ENCODE data around the gene FES. TPM values are rescaled to one million over a fixed set of nuclear protein-coding genes. Genes with fewer than 3 reads are reported as not detected.

Gene FES
- total and polyA plus RNA-seq, 2 of the 13 experiments (the other 11 are each of a cell fraction or from before 2014, with no cell fraction given), result 4.0 to 9.5 TPM

DNA sequence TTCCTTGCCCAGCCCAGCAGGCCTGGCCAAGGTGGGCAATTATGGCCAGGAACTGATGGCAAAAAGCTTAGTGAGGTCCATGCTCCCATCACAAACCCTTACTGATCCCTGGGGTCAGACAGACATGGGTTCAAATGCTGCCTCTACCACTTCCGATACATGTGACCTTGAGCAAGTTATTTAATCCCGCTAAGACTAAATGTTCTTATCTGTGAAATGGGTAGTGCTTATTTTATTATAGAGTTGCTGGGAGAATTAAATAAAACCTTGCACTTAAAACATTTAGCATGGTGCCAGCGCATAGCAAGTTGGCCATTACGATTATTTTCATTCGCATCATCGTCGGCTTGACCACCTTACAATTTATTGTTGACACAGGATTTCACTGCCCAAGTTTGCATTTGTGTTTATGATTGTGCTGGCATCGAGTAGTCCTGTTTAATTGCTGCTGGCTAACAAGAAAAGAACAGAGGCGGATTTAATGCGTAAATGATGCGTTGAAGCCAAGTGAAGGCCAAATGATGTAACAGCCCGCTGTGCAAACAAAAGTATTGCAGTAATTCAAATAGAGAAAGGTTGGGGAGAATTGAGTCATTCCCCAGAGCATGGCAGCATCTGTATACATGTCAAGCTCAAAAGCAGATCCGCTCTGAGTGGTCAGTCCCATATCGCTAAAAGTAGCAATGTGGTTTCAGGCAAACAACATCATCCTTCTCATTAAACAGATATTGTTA, 23.2 kb upstream of the FES start (continued):
- TF ChIP-seq ZMYM3 (CRISPR knock-in tag; IDR thresholded peaks at IDR 0.05) (peak; percentile 39; the same call in 1 of the 2 replicates), TEAD3 (CRISPR knock-in tag; optimal IDR thresholded peaks at IDR 0.05; ENCODE audit: borderline replicate concordance) (peak; percentile 53), SMAD9 (CRISPR knock-in tag; IDR thresholded peaks at IDR 0.05) (no peak), ISL2 (CRISPR knock-in tag; IDR thresholded peaks at IDR 0.05) (peak; percentile 79), MXD4 (CRISPR knock-in tag; IDR thresholded peaks at IDR 0.05) (no peak), RCOR2 (CRISPR knock-in tag; IDR thresholded peaks at IDR 0.05) (peak; percentile 78), HCFC1 (IDR thresholded peaks at IDR 0.05; ENCODE audit: low read depth, low read length) (no peak), TARDBP (CRISPR knock-in tag; IDR thresholded peaks at IDR 0.05) (peak; percentile 83), JUNB (CRISPR knock-in tag; IDR thresholded peaks at IDR 0.05; ENCODE audit: borderline replicate concordance) (peak; percentile 87; the same call in 1 of the 2 replicates), ATF7 (IDR thresholded peaks at IDR 0.05) (peak; percentile 52; the same call in 1 of the 2 replicates), ATF7 (CRISPR knock-in tag; IDR thresholded peaks at IDR 0.05) (no peak), MXI1 (IDR thresholded peaks at IDR 0.05; ENCODE audit: borderline replicate concordance, low read depth, low read length) (no peak), ZNF441 (CRISPR knock-in tag; IDR thresholded peaks at IDR 0.05; ENCODE audit: borderline replicate concordance) (peak; percentile 71; the same call in 1 of the 2 replicates), HNRNPH1 (optimal IDR thresholded peaks at IDR 0.05; ENCODE audit: low read depth, low read length) (no peak), ZNF20 (CRISPR knock-in tag; IDR thresholded peaks at IDR 0.05) (no peak), TCF7 (IDR thresholded peaks at IDR 0.05; ENCODE audit: low read depth) (peak; percentile 69), KDM1A (CRISPR knock-in tag; IDR thresholded peaks at IDR 0.05) (peak; percentile 16; the same call in 1 of the 2 replicates)
- TF ChIP-seq, protein P1, sequence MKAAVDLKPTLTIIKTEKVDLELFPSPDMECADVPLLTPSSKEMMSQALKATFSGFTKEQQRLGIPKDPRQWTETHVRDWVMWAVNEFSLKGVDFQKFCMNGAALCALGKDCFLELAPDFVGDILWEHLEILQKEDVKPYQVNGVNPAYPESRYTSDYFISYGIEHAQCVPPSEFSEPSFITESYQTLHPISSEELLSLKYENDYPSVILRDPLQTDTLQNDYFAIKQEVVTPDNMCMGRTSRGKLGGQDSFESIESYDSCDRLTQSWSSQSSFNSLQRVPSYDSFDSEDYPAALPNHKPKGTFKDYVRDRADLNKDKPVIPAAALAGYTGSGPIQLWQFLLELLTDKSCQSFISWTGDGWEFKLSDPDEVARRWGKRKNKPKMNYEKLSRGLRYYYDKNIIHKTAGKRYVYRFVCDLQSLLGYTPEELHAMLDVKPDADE (CRISPR knock-in tag; IDR thresholded peaks at IDR 0.05), result 0 out of 2 replicates have a peak, but pooled peaks have one; percentile 30
- TF ChIP-seq, protein P2, sequence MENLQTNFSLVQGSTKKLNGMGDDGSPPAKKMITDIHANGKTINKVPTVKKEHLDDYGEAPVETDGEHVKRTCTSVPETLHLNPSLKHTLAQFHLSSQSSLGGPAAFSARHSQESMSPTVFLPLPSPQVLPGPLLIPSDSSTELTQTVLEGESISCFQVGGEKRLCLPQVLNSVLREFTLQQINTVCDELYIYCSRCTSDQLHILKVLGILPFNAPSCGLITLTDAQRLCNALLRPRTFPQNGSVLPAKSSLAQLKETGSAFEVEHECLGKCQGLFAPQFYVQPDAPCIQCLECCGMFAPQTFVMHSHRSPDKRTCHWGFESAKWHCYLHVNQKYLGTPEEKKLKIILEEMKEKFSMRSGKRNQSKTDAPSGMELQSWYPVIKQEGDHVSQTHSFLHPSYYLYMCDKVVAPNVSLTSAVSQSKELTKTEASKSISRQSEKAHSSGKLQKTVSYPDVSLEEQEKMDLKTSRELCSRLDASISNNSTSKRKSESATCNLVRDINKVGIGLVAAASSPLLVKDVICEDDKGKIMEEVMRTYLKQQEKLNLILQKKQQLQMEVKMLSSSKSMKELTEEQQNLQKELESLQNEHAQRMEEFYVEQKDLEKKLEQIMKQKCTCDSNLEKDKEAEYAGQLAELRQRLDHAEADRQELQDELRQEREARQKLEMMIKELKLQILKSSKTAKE (CRISPR knock-in tag; IDR thresholded peaks at IDR 0.05; ENCODE audit: borderline replicate concordance), result peak; percentile 86
- TF ChIP-seq, protein P3, sequence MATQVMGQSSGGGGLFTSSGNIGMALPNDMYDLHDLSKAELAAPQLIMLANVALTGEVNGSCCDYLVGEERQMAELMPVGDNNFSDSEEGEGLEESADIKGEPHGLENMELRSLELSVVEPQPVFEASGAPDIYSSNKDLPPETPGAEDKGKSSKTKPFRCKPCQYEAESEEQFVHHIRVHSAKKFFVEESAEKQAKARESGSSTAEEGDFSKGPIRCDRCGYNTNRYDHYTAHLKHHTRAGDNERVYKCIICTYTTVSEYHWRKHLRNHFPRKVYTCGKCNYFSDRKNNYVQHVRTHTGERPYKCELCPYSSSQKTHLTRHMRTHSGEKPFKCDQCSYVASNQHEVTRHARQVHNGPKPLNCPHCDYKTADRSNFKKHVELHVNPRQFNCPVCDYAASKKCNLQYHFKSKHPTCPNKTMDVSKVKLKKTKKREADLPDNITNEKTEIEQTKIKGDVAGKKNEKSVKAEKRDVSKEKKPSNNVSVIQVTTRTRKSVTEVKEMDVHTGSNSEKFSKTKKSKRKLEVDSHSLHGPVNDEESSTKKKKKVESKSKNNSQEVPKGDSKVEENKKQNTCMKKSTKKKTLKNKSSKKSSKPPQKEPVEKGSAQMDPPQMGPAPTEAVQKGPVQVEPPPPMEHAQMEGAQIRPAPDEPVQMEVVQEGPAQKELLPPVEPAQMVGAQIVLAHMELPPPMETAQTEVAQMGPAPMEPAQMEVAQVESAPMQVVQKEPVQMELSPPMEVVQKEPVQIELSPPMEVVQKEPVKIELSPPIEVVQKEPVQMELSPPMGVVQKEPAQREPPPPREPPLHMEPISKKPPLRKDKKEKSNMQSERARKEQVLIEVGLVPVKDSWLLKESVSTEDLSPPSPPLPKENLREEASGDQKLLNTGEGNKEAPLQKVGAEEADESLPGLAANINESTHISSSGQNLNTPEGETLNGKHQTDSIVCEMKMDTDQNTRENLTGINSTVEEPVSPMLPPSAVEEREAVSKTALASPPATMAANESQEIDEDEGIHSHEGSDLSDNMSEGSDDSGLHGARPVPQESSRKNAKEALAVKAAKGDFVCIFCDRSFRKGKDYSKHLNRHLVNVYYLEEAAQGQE (IDR thresholded peaks at IDR 0.05; ENCODE audit: borderline replicate concordance in 1 of 2, low read depth in 1 of 2, low read length in 2 of 2), result 0 out of 4 replicates have a peak, but pooled peaks of 1 of the 2 experiments have one; percentile 21
- TF ChIP-seq, protein P4, sequence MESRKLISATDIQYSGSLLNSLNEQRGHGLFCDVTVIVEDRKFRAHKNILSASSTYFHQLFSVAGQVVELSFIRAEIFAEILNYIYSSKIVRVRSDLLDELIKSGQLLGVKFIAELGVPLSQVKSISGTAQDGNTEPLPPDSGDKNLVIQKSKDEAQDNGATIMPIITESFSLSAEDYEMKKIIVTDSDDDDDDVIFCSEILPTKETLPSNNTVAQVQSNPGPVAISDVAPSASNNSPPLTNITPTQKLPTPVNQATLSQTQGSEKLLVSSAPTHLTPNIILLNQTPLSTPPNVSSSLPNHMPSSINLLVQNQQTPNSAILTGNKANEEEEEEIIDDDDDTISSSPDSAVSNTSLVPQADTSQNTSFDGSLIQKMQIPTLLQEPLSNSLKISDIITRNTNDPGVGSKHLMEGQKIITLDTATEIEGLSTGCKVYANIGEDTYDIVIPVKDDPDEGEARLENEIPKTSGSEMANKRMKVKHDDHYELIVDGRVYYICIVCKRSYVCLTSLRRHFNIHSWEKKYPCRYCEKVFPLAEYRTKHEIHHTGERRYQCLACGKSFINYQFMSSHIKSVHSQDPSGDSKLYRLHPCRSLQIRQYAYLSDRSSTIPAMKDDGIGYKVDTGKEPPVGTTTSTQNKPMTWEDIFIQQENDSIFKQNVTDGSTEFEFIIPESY (CRISPR knock-in tag; IDR thresholded peaks at IDR 0.05), result 0 out of 2 replicates have a peak, but pooled peaks have one; percentile 20

All from HepG2 (cell line).